A204.1 (cell line): ENCODE data around the gene PTPRN2.
A peak's percentile ranks its signal among the peaks of the same experiment; 100 is the strongest.

Source experiments
- FAIRE-seq: peaks from 2 replicates; lab custom pipeline; 2012; peaks lifted over from hg19 to GRCh38; lab: Jason Lieb, UNC

PTPRN2 gene

GRCh38 chr7:158249692-158250091 lies 337.9 kb downstream of the PTPRN2 start:
- no peak for FAIRE-seq

- FAIRE-seq, result no peak
Measured at GRCh38 chr7:158248816-158249215, 338.8 kb downstream of the PTPRN2 start.

GRCh38 chr7:158247758-158248487 lies 339.7 kb downstream of the PTPRN2 start:
- FAIRE-seq, result no peak

- no peak for FAIRE-seq
Measured at GRCh38 chr7:158246960-158247673, 340.5 kb downstream of the PTPRN2 start.

- no peak for FAIRE-seq
Measured at GRCh38 chr7:158246272-158246959, 341.2 kb downstream of the PTPRN2 start.

GRCh38 chr7:158245724-158246041 lies 341.9 kb downstream of the PTPRN2 start:
- no peak for FAIRE-seq

GRCh38 chr7:158244873-158245723 lies 342.5 kb downstream of the PTPRN2 start:
- no peak for FAIRE-seq

- FAIRE-seq, result no peak
Measured at GRCh38 chr7:158244430-158244829, 343.2 kb downstream of the PTPRN2 start.

- FAIRE-seq, result no peak
Measured at GRCh38 chr7:158241919-158242318, 345.7 kb downstream of the PTPRN2 start.

GRCh38 chr7:158240801-158241200 lies 346.8 kb downstream of the PTPRN2 start:
- no peak for FAIRE-seq

GRCh38 chr7:158239290-158239981 lies 348.2 kb downstream of the PTPRN2 start:
- FAIRE-seq, result no peak

GRCh38 chr7:158238616-158239289 lies 348.9 kb downstream of the PTPRN2 start:
- no peak for FAIRE-seq

- FAIRE-seq, result no peak
Measured at GRCh38 chr7:158237672-158238335, 349.8 kb downstream of the PTPRN2 start.

GRCh38 chr7:158236400-158236799 lies 351.2 kb downstream of the PTPRN2 start:
- no peak for FAIRE-seq

GRCh38 chr7:158235862-158236261 lies 351.8 kb downstream of the PTPRN2 start:
- FAIRE-seq, result no peak

GRCh38 chr7:158229945-158230344 lies 357.7 kb downstream of the PTPRN2 start:
- FAIRE-seq, result no peak

GRCh38 chr7:158228986-158229385 lies 358.6 kb downstream of the PTPRN2 start:
- FAIRE-seq, result no peak

GRCh38 chr7:158228131-158228530 lies 359.5 kb downstream of the PTPRN2 start:
- no peak for FAIRE-seq

- FAIRE-seq, result no peak
Measured at GRCh38 chr7:158227258-158227984, 360.2 kb downstream of the PTPRN2 start.

GRCh38 chr7:158216198-158216597 lies 371.4 kb downstream of the PTPRN2 start:
- peak; percentile 78 for FAIRE-seq
